Liver (tissue), 9 donors: Measurements from ENCODE around the gene DIP2A. TPM values are rescaled to one million over a fixed set of nuclear protein-coding genes. Genes with fewer than 3 reads are reported as not detected.

Experiments used
- DNase-seq: peaks from one replicate; pipeline ENCODE4 v3.0.0-alpha.2; 2017; ENCODE audit warnings: low spot score
- H3K27ac ChIP-seq, 2 donors: one replicate each; pipeline ENCODE4 v1.7.0; 2013; ENCODE audit warnings: inconsistent platforms in 2 of 2, low read length in 2 of 2, control low read depth in 1 of 2, low read depth in 1 of 2, mild to moderate bottlenecking in 1 of 2
- H3K27me3 ChIP-seq, 4 donors: one replicate each; pipeline versions ENCODE4 v1.6.1 to v1.7.0; 2013; ENCODE audit warnings: low read length in 3 of 4, inconsistent platforms in 1 of 4, mild to moderate bottlenecking in 1 of 4, moderate library complexity in 1 of 4; ENCODE audit not compliant: control insufficient read depth in 4 of 4, insufficient read depth in 4 of 4
- H3K36me3 ChIP-seq, 4 donors: one replicate each; pipeline versions ENCODE4 v1.6.1 to v1.7.0; 2013; ENCODE audit warnings: low read length in 3 of 4, mild to moderate bottlenecking in 3 of 4, low read depth in 1 of 4, moderate library complexity in 1 of 4; ENCODE audit not compliant: control insufficient read depth in 4 of 4, insufficient read depth in 3 of 4
- H3K4me1 ChIP-seq, 4 donors: one replicate each; pipeline versions ENCODE4 v1.6.1 to v1.7.0; 2013; ENCODE audit warnings: low read length in 3 of 4, mild to moderate bottlenecking in 3 of 4, moderate library complexity in 1 of 4; ENCODE audit not compliant: control insufficient read depth in 4 of 4, insufficient read depth in 4 of 4
- H3K4me3 ChIP-seq, 3 donors: one replicate each; pipeline versions ENCODE4 v1.6.1 to v1.7.0; 2013; ENCODE audit warnings: low read length in 3 of 3, control low read depth in 1 of 3, low read depth in 1 of 3, mild to moderate bottlenecking in 1 of 3
- H3K9ac ChIP-seq, 2 donors: one replicate each; pipeline ENCODE4 v1.7.0; 2013; ENCODE audit warnings: low read length in 2 of 2, mild to moderate bottlenecking in 2 of 2, moderate library complexity in 2 of 2, control low read depth in 1 of 2, low read depth in 1 of 2
- H3K9me3 ChIP-seq, 4 donors: one replicate each; pipeline versions ENCODE4 v1.6.1 to v1.7.0; 2013; ENCODE audit warnings: low read length in 3 of 4; ENCODE audit not compliant: control insufficient read depth in 4 of 4
- ATF3 ChIP-seq: IDR thresholded peaks from 2 replicates; pipeline ENCODE4 v1.6.1; 2016; ENCODE audit warnings: antibody characterized with exemption
- CTCF ChIP-seq: fragments of 150-350 bp; IDR thresholded peaks from 2 replicates; pipeline ENCODE4 v1.5.1; 2017; ENCODE audit warnings: improper control_type of control experiment, low read depth, low read length; ENCODE audit not compliant: missing input control
- EGR1 ChIP-seq, 2 donors: IDR thresholded peaks; 2 replicates each; pipeline ENCODE4 v1.6.1; 2016 to 2018; ENCODE audit warnings: antibody characterized with exemption in 2 of 2, low read depth in 2 of 2
- FOXA1 ChIP-seq: IDR thresholded peaks from 2 replicates; pipeline ENCODE4 v1.6.1; 2016; ENCODE audit warnings: antibody characterized with exemption
- FOXA2 ChIP-seq: IDR thresholded peaks from 2 replicates; pipeline ENCODE4 v1.6.1; 2016; ENCODE audit warnings: antibody characterized with exemption
- GABPA ChIP-seq, 2 donors: IDR thresholded peaks in 1 of 2; conservative IDR thresholded peaks in 1 of 2; 2 replicates each; pipeline ENCODE4 v1.6.1; 2016; ENCODE audit warnings: antibody characterized with exemption in 2 of 2, mild to moderate bottlenecking in 1 of 2, moderate library complexity in 1 of 2
- HNF4A ChIP-seq, 2 donors: conservative IDR thresholded peaks; 2 replicates each; pipeline ENCODE4 v1.6.1; 2016; ENCODE audit warnings: antibody characterized with exemption in 2 of 2, mild to moderate bottlenecking in 2 of 2
- HNF4G ChIP-seq: IDR thresholded peaks from 2 replicates; pipeline ENCODE4 v1.6.1; 2016; ENCODE audit warnings: antibody characterized with exemption
- JUND ChIP-seq, 2 donors: IDR thresholded peaks; 2 replicates each; pipeline ENCODE4 v1.6.1; 2016; ENCODE audit warnings: antibody characterized with exemption in 2 of 2
- MAX ChIP-seq: IDR thresholded peaks from 2 replicates; pipeline ENCODE4 v1.6.1; 2016; ENCODE audit warnings: antibody characterized with exemption
- NR2F2 ChIP-seq: IDR thresholded peaks from 2 replicates; pipeline ENCODE4 v1.6.1; 2016; ENCODE audit warnings: antibody characterized with exemption
- RAD21 ChIP-seq, 2 donors: IDR thresholded peaks; 2 replicates each; pipeline ENCODE4 v1.6.1; 2016; ENCODE audit warnings: antibody characterized with exemption in 2 of 2, mild to moderate bottlenecking in 2 of 2
- REST ChIP-seq: IDR thresholded peaks from 2 replicates; pipeline ENCODE4 v1.6.1; 2016; ENCODE audit warnings: antibody characterized with exemption, mild to moderate bottlenecking
- RXRA ChIP-seq, 2 donors: IDR thresholded peaks; 2 replicates each; pipeline ENCODE4 v1.6.1; 2017 to 2018; ENCODE audit warnings: antibody characterized with exemption in 2 of 2, mild to moderate bottlenecking in 1 of 2
- SP1 ChIP-seq: IDR thresholded peaks from 2 replicates; pipeline ENCODE4 v1.6.1; 2018; ENCODE audit warnings: antibody characterized with exemption, mild to moderate bottlenecking
- TAF1 ChIP-seq: conservative IDR thresholded peaks from 2 replicates; pipeline ENCODE4 v1.6.1; 2016; ENCODE audit warnings: antibody characterized with exemption, mild to moderate bottlenecking
- YY1 ChIP-seq: IDR thresholded peaks from 2 replicates; pipeline ENCODE4 v1.6.1; 2016; ENCODE audit warnings: antibody characterized with exemption, mild to moderate bottlenecking
- ZBTB33 ChIP-seq: IDR thresholded peaks from 2 replicates; pipeline ENCODE4 v1.6.1; 2016; ENCODE audit warnings: antibody characterized with exemption
- WGBS: extraction: QIAGEN DNeasy Blood & Tissue Kit; methylation state at CpG from one replicate; pipeline ENCODE4 v1.1.7; 2013; 5-methylcytosine and 5-hydroxymethylcytosine counted together
- polyA plus RNA-seq, 2 donors: library from polyadenylated mRNA; stranded (reverse) in 1 of 2; unstranded in 1 of 2; fragments of 200-250 nt in 1 of 2; fragments of >200 nt in 1 of 2; fragmentation: Nextera tagmentation in 1 of 2; extraction: Ambion mirVana in 1 of 2; gene quantifications; one replicate each; pipeline versions ENCODE4 v1.2.1 to v1.2.3, GENCODE V29; 2013 to 2015
- total RNA-seq, 2 donors: library from RNA; depleted of rRNA; stranded (reverse); fragments of >200 nt; gene quantifications; one replicate each; pipeline ENCODE4 v1.2.3, GENCODE V29; 2014
- donor health status: healthy.
- donor health status: healthy.
- donor health status: healthy.
- donor health status: healthy.
- donor health status: healthy.

The DIP2A gene
- total and polyA plus RNA-seq, 4 donors, result 3.8 to 21.7 (median 7.5) TPM

GRCh38 chr21:46441331-46441730, 17.4 kb upstream of the DIP2A start:
- H3K27ac ChIP-seq, result no peak overlapping the region
- no peaks in the 10 kb centered on the region for H3K4me1 ChIP-seq
- 97% methylated on average over 14 of the region's 14 CpGs for WGBS
- no peak overlapping the region for H3K4me3 ChIP-seq
- no peaks in the 10 kb centered on the region for H3K9me3 ChIP-seq
- no peak for DNase-seq
- no peak for TF ChIP-seq REST
- no peak for TF ChIP-seq RAD21 (IDR thresholded peaks at IDR 0.05)
- no peak for TF ChIP-seq RXRA (IDR thresholded peaks at IDR 0.05)
- no peak for TF ChIP-seq ZBTB33
- no peak for TF ChIP-seq FOXA1
- no peak for TF ChIP-seq YY1
- no peak for TF ChIP-seq JUND (IDR thresholded peaks at IDR 0.05)
- TF ChIP-seq HNF4G, result no peak
- no peak for TF ChIP-seq CTCF
- no peak for TF ChIP-seq EGR1 (IDR thresholded peaks at IDR 0.05; ENCODE audit: low read depth in 2 of 2)
- TF ChIP-seq FOXA2, result no peak
- no peak for TF ChIP-seq HNF4A (conservative IDR thresholded peaks at IDR 0.05)
- no peak for TF ChIP-seq MAX
- no peak for TF ChIP-seq TAF1
- TF ChIP-seq SP1, result no peak
- no peak for TF ChIP-seq ATF3
- no peak for TF ChIP-seq NR2F2
- TF ChIP-seq GABPA (IDR thresholded peaks at IDR 0.05 in 1 of 2, conservative IDR thresholded peaks at IDR 0.05 in 1 of 2), result no peak
- peaks cover 5 to 68% (median 26%) of the 10 kb centered on the region in 4 donors for H3K36me3 ChIP-seq
- no peak overlapping the region for H3K9ac ChIP-seq
- H3K27me3 ChIP-seq, result no peaks in the 10 kb centered on the region
